RWPE2 (cell line): Measurements from ENCODE around the gene TMEM14C.

ENCODE experiments used
- ATAC-seq: fragments of 200-7000 bp; cut with Tn5 transposase; 3 replicates; pipeline ENCODE4 v1.9.1; 2021; ENCODE audit warnings: low read depth
- DNase-seq: peaks from one replicate; pipeline ENCODE4 v3.0.0-alpha.2; 2020; ENCODE audit warnings: low spot score
- H3K27ac ChIP-seq: fragments of 450-650 bp; 2 replicates; pipeline ENCODE4 v1.5.1; 2017; ENCODE audit warnings: mild to moderate bottlenecking; ENCODE audit not compliant: poor library complexity, severe bottlenecking
- H3K27me3 ChIP-seq: fragments of 250-450 bp; sonication (Bioruptor Pico); 2 replicates; pipeline ENCODE4 v1.5.1; 2021; ENCODE audit warnings: mild to moderate bottlenecking, moderate library complexity; ENCODE audit not compliant: insufficient read depth, poor library complexity, severe bottlenecking
- H3K36me3 ChIP-seq: fragments of 250-450 bp; sonication (Bioruptor Pico); 2 replicates; pipeline ENCODE4 v1.5.1; 2020; ENCODE audit warnings: low read depth, mild to moderate bottlenecking, moderate library complexity
- H3K4me1 ChIP-seq: fragments of 250-450 bp; sonication (Bioruptor Pico); 2 replicates; pipeline ENCODE4 v1.5.1; 2021; ENCODE audit warnings: mild to moderate bottlenecking, moderate library complexity; ENCODE audit not compliant: insufficient read depth, poor library complexity, severe bottlenecking
- H3K4me3 ChIP-seq: fragments of 250-450 bp; sonication (Bioruptor Pico); 2 replicates; pipeline ENCODE4 v1.5.1; 2021; ENCODE audit warnings: mild to moderate bottlenecking, moderate library complexity; ENCODE audit not compliant: severe bottlenecking
- H3K9me3 ChIP-seq: fragments of 250-450 bp; sonication (Bioruptor Pico); 2 replicates; pipeline ENCODE4 v1.5.1; 2021; ENCODE audit warnings: mild to moderate bottlenecking, moderate library complexity; ENCODE audit not compliant: severe bottlenecking
- CTCF ChIP-seq: fragments of 450-650 bp; IDR thresholded peaks from one replicate; pipeline ENCODE4 v1.5.1; 2017; ENCODE audit warnings: mild to moderate bottlenecking, moderate library complexity; ENCODE audit not compliant: poor library complexity, severe bottlenecking

TMEM14C gene

GRCh38 chr6:10692965-10693538, 29.8 kb upstream of the TMEM14C start:
- Histone ChIP-seq H3K4me3 (peak overlapping the region; percentile 87), H3K4me1 (peaks cover 10% of the 10 kb centered on the region), H3K27ac (no peak overlapping the region), H3K36me3 (peaks cover 18% of the 10 kb centered on the region), H3K27me3 (no peaks in the 10 kb centered on the region), H3K9me3 (peaks cover 2% of the 10 kb centered on the region)
- no peak for TF ChIP-seq CTCF
- no peak for ATAC-seq
- no peak for DNase-seq

DNA sequence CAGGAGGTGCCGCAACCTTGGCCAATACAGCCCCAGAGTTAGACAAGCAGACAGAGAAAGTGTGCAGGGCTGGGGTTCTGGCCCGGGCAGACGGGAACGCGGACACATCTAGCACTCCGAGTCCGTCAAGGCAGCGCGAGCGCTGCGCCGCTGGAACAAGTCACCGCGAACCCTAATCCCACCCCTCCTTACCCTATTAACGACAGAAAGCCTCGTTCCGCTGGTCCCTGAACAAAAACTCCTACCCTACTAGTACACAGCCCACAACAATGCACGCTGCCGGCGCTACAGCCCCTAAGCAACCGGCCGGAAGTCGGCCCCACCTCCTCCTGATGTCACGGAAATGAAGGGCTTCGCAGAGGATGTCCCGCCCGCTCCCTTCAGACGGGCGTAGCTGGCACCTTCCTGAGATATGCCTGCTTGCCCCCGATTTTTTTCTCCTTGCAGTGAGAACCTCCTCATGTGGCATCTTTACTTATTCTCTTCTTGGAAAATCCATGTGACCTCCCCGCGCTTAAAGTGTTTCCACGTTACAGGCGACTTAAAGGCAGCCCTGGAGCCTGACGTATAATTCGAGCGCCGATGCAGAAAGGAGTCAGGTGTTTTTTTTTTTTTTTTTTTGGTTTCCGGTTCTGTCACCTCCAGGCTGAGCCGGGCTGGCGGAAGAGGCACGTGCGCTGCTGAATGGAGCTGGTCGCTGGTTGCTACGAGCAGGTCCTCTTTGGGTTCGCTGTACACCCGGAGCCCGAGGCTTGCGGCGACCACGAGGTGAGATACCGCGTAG, 28.4 kb upstream of the TMEM14C start, which contains the start of the genes C6orf52 and PAK1IP1:
Gene C6orf52, minus strand, starts transcription at position 315 of the 784 bp plus-strand sequence. CDS start 7,066 bp downstream, outside the sequence.
Gene PAK1IP1, plus strand, starts transcription at position 671 of the 784 bp plus-strand sequence. Its CDS starts 14 bp downstream, at position 685.
- Histone ChIP-seq H3K27me3 (no peaks in the 10 kb centered on the region), H3K4me1 (peaks cover 10% of the 10 kb centered on the region), H3K36me3 (peaks cover 25% of the 10 kb centered on the region), H3K9me3 (peaks cover 2% of the 10 kb centered on the region), H3K27ac (peak within 1 kb of the TSS; percentile 77), H3K4me3 (peak within 1 kb of the TSS; percentile 87)
- peak; percentile 91 for DNase-seq
- no peak for TF ChIP-seq CTCF
- peak; percentile 95 for ATAC-seq

DNA sequence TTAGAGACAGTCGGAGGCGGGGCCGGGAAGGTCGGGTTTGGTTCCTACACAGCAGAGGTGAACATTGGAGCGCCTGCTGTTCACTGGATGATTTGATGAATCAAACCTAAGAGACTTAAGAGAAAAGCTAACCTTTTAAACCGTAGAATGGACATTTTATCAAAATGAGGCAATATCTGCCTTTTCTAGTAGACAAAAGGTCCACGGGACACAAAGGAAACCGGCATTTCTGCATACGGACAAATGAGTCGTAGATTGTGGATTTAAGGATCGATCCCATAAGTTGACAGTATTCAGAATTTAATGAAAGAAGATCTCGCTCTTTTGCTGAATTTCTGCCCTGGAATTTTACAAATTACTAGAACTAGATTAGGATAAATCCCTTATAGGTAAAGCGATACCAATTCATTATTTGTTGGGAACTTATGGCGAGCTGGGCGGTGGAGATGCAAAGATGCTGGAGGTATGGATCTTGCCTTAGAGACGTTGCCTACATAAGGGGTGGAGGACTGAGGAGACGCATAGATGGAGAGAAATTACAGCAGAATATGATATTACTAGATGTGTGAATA, 27.7 kb upstream of the TMEM14C start:
- peak overlapping the region; percentile 77 for H3K27ac ChIP-seq
- TF ChIP-seq CTCF, result no peak
- peak overlapping the region; percentile 87 for H3K4me3 ChIP-seq
- H3K9me3 ChIP-seq, result peaks cover 2% of the 10 kb centered on the region
- H3K27me3 ChIP-seq, result no peaks in the 10 kb centered on the region
- H3K4me1 ChIP-seq, result peaks cover 10% of the 10 kb centered on the region
- peaks cover 29% of the 10 kb centered on the region for H3K36me3 ChIP-seq
- ATAC-seq (no peak), DNase-seq (no peak)

- TF ChIP-seq CTCF, result no peak
- ATAC-seq, result no peak
- no peak for DNase-seq
- no peaks in the 10 kb centered on the region for H3K27me3 ChIP-seq
- H3K9me3 ChIP-seq, result peaks cover 2% of the 10 kb centered on the region
- no peak overlapping the region for H3K4me3 ChIP-seq
- peaks cover 41% of the 10 kb centered on the region for H3K36me3 ChIP-seq
- peaks cover 10% of the 10 kb centered on the region for H3K4me1 ChIP-seq
- H3K27ac ChIP-seq, result no peak overlapping the region
These were observed 26.2 kb upstream of the TMEM14C start for GRCh38 chr6:10696655-10697054.
